Neuron (in vitro differentiated cells): ENCODE results near the gene SERGEF.
"Not testable (repeated sequence)": the region's sequence is repeated elsewhere in the genome, so short reads cannot be mapped to it uniquely, and the experiment has no call there.

Experiments
- H2AFZ ChIP-seq: one replicate; pipeline ENCODE4 v1.6.1; 2013; ENCODE audit warnings: low read depth, mild to moderate bottlenecking, inconsistent platforms, low read length, moderate library complexity
- H3K27me3 ChIP-seq: one replicate; pipeline ENCODE4 v1.6.1; 2013; ENCODE audit warnings: low read length; ENCODE audit not compliant: insufficient read depth
- H3K36me3 ChIP-seq: one replicate; pipeline ENCODE4 v1.6.1; 2013; ENCODE audit warnings: low read length; ENCODE audit not compliant: insufficient read depth
- H3K4me1 ChIP-seq: one replicate; pipeline ENCODE4 v1.6.1; 2013; ENCODE audit warnings: low read length; ENCODE audit not compliant: insufficient read depth
- H3K4me3 ChIP-seq: 2 replicates; pipeline ENCODE4 v1.5.1; 2013; ENCODE audit warnings: mild to moderate bottlenecking, low read length, moderate library complexity
- H3K9me3 ChIP-seq: one replicate; pipeline ENCODE4 v1.6.1; 2013; ENCODE audit warnings: low read length

Gene SERGEF

DNA sequence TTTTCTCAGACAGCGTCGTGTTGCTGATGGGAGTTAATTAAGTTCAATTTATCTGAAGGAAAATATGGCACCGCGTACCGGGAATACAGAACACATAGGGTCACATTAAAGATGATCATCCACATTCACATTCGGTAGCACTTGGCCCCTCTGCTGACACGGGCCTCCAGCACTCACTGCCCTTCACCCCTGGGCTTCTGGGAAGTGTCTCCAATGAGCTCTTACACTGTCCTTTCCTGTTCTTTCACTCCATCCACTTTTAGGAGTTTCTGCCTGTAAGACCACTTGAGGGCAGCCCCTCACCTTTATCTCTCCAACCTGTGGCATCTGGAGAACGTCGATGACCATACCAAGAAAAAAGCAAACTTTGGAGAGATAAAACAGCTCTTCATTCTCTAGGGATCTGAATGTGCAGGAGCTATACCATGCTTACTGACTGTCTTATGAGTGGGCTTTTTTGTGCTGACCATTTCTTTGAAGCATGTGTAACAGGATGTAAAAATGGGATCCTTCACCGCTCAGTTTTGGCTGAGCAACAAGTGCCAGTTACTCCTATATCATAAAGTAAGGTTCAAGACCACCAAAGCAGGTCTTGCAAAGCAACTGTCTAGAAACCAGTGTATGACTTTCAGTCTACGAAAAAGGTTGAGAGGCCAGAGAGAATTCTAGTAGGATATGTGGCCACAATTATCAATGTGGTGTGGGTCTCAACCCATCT, 1.1 kb upstream of the SERGEF start:
- H3K4me3 ChIP-seq = peak overlapping the region; percentile 96
- peak overlapping the region; percentile 98 for H2AFZ ChIP-seq
- no peaks in the 10 kb centered on the region for H3K9me3 ChIP-seq
- H3K36me3 ChIP-seq = no peaks in the 10 kb centered on the region
- H3K27me3 ChIP-seq = no peaks in the 10 kb centered on the region
- H3K4me1 ChIP-seq = peaks cover 4% of the 10 kb centered on the region

GRCh38 chr11:18012122-18012905, 533 bp downstream of the SERGEF start:
- Histone ChIP-seq H3K27me3 (no peaks in the 10 kb centered on the region), H3K36me3 (no peaks in the 10 kb centered on the region), H3K4me3 (peak overlapping the region; percentile 96), H3K9me3 (no peaks in the 10 kb centered on the region), H3K4me1 (peaks cover 4% of the 10 kb centered on the region), H2AFZ (peak overlapping the region; percentile 98)

- Histone ChIP-seq H3K4me1 (peaks cover 4% of the 10 kb centered on the region), H3K4me3 (peak overlapping the region; percentile 96), H3K36me3 (no peaks in the 10 kb centered on the region), H3K27me3 (no peaks in the 10 kb centered on the region), H2AFZ (no peak overlapping the region), H3K9me3 (no peaks in the 10 kb centered on the region)
Measured at GRCh38 chr11:18011633-18012032, 1.2 kb downstream of the SERGEF start.

DNA sequence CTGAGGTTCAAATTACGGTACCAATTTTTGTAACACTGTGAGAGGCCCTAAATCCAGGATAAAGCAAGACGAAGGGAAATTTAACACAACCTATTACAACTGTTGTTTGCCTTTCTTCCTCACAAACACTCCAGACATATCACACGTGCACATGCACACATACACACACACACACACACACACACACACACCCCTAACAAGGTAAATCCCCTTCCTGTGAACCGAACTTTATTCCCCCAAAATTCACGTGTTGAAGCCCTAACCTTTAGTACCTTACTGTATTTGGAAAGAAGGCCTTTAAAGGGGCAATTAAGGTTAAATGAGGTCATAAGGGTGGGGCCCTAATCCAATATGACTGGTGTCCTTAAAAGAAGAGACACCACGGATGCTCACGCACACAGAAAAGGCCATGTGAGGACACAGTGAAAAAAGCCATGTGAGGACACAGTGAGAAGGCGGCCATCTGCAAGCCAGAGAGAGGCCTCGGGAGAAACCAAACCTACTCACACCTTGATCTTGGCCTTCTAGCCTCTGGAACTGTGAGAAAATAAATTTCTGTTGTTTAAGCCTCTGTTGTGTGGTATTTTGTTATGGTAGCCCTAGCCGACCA, 1.8 kb downstream of the SERGEF start:
- H3K4me3 ChIP-seq = no peak overlapping the region
- H3K27me3 ChIP-seq = no peaks in the 10 kb centered on the region
- no peak overlapping the region for H2AFZ ChIP-seq
- H3K36me3 ChIP-seq = no peaks in the 10 kb centered on the region
- H3K9me3 ChIP-seq = no peaks in the 10 kb centered on the region
- H3K4me1 ChIP-seq = peaks cover 4% of the 10 kb centered on the region

DNA sequence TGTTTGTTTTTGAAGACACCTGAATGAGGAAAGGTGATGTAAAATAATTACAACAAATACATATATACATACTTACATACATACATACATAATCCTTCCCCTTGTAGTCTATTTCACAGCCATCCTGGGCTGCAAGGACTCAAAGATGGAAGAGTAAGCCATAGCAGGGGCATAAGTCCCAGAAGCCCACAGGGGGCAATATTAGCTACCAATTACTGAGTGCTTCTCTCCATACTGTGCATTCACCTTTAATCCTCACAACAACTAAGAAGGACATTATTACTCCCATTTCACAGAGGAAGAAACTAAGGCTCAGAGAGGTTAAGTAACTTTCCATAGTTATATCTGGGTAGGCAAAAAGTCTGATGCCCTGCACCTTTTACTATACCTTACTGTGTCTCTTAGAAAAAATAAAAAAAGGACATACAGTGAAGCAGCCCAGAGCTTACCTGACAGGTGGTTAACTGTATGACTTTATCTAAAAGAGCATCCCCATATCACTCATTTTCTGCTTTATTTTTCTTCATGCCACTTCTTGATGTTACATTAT, 2.7 kb downstream of the SERGEF start:
- Histone ChIP-seq H3K4me1 (peaks cover 4% of the 10 kb centered on the region), H3K36me3 (peaks cover 6% of the 10 kb centered on the region), H3K27me3 (no peaks in the 10 kb centered on the region), H3K9me3 (no peaks in the 10 kb centered on the region), H3K4me3 (no peak overlapping the region), H2AFZ (no peak overlapping the region)

DNA sequence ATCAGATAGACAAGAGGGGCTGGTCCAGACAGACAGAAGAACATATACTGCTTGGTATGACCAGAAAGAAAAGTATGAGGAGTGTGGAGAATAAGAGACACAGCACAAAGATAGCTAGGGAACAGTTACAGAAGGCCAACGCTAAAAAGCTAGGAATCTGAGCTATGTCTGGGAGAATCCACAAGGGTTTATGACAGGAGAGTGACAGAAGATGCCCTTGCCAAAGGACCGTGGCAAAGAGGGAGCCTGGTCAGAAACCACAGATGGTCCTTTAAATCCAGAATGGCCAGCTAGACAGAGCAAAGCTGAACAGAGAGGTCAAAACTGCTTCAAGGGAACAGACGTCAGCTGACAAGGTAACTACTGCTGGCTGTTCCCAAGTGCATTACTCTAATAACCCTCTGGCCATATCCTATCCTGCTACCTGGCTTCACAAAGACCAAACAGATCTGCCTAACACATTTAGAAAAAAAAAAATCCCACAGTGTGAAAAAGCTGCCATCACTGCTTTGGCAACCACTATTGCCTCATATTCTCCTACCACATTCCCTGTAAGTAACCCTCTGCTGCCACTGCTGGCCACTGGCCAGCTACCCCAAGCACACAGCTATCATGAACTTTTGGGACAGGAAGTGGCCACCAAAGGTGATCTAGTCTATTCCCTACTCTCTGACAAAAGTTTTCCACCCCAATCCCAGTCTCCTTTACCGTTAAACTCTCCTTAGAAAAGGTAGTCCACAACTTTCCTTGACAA, 7.3 kb downstream of the SERGEF start:
- H3K36me3 ChIP-seq = peaks cover 29% of the 10 kb centered on the region
- H3K9me3 ChIP-seq = no peaks in the 10 kb centered on the region
- no peaks in the 10 kb centered on the region for H3K27me3 ChIP-seq
- no peaks in the 10 kb centered on the region for H3K4me1 ChIP-seq
- H2AFZ ChIP-seq = no peak overlapping the region
- H3K4me3 ChIP-seq = no peak overlapping the region

GRCh38 chr11:18001191-18001590, 11.7 kb downstream of the SERGEF start:
- H3K36me3 ChIP-seq = peaks cover 41% of the 10 kb centered on the region
- no peak overlapping the region for H3K4me3 ChIP-seq
- no peaks in the 10 kb centered on the region for H3K4me1 ChIP-seq
- no peaks in the 10 kb centered on the region for H3K9me3 ChIP-seq
- H3K27me3 ChIP-seq = no peaks in the 10 kb centered on the region
- no peak overlapping the region for H2AFZ ChIP-seq

- H3K4me1 ChIP-seq = no peaks in the 10 kb centered on the region
- H3K27me3 ChIP-seq = no peaks in the 10 kb centered on the region
- no peak overlapping the region for H3K4me3 ChIP-seq
- H2AFZ ChIP-seq = no peak overlapping the region
- H3K9me3 ChIP-seq = no peaks in the 10 kb centered on the region
- H3K36me3 ChIP-seq = peaks cover 42% of the 10 kb centered on the region
Measured at GRCh38 chr11:18000760-18001159, 12.1 kb downstream of the SERGEF start.

GRCh38 chr11:18000128-18000527, 12.7 kb downstream of the SERGEF start:
- H3K9me3 ChIP-seq, H3K27me3 ChIP-seq, H3K4me3 ChIP-seq, H2AFZ ChIP-seq, H3K4me1 ChIP-seq: not testable (repeated sequence)
- H3K36me3 ChIP-seq = peaks cover 42% of the 10 kb centered on the region

GRCh38 chr11:17992916-17993315, 19.9 kb downstream of the SERGEF start:
- Histone ChIP-seq H2AFZ (no peak overlapping the region), H3K4me1 (no peaks in the 10 kb centered on the region), H3K4me3 (no peak overlapping the region), H3K9me3 (no peaks in the 10 kb centered on the region), H3K36me3 (peaks cover 40% of the 10 kb centered on the region), H3K27me3 (no peaks in the 10 kb centered on the region)

DNA sequence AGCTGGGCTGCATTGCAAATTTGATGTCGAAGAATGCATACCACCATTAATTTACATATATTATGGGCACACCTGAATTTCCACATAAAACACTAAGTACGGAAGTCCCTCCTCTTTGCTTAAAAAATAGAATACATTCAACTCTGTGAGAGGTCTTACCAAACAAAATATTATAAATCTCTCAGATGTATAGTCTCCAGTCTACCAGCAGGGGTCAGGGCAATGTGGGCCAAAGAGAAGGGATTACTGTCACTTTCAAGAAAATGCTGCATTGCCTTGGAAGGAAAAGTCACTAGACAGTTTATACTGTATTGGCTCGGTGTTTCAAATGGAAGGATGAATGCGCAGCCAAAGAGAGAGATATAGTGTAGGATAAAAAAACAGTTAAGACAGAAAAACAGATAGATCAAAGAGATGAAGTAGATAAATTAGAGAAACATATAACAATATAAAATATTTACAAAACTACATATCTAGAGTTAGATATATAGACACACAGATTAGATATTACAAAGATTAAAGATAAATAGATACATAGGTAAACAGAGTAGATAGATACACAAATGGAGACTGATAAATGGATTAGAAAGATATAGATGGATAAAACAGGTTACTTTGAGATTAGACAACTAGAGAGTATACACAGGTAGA, 20.9 kb downstream of the SERGEF start:
- Histone ChIP-seq H3K36me3 (peaks cover 50% of the 10 kb centered on the region), H2AFZ (no peak overlapping the region), H3K4me3 (no peak overlapping the region)

GRCh38 chr11:17989306-17989705, 23.5 kb downstream of the SERGEF start:
- Histone ChIP-seq H3K9me3 (peaks cover 2% of the 10 kb centered on the region), H3K4me3 (no peak overlapping the region), H3K27me3 (no peaks in the 10 kb centered on the region), H2AFZ (no peak overlapping the region), H3K36me3 (peaks cover 52% of the 10 kb centered on the region), H3K4me1 (no peaks in the 10 kb centered on the region)

More for the DNA sequence above, 20.9 kb downstream of the SERGEF start:
- Histone ChIP-seq H3K27me3 (no peaks in the 10 kb centered on the region), H3K4me1 (no peaks in the 10 kb centered on the region), H3K9me3 (no peaks in the 10 kb centered on the region)
